HL-60 (cell line): ENCODE measurements around the gene TMEFF1.

Experiments used
- CTCF ChIP-seq: IDR thresholded peaks from one replicate; pipeline ENCODE4 v1.5.1; 2011; ENCODE audit warnings: low read length, control low read depth, inconsistent platforms; ENCODE audit not compliant: insufficient read depth
- GABPA ChIP-seq: IDR thresholded peaks from 2 replicates; pipeline ENCODE4 v1.6.1; 2012; ENCODE audit warnings: low read depth
- POLR2AphosphoS5 ChIP-seq: IDR thresholded peaks from 2 replicates; pipeline ENCODE4 v1.6.1; 2012; ENCODE audit warnings: low read depth
- SPI1 ChIP-seq: IDR thresholded peaks from 2 replicates; pipeline ENCODE4 v1.6.1; 2012; ENCODE audit warnings: low read depth, mild to moderate bottlenecking, borderline replicate concordance
- TF ChIP-seq, protein P1 (sequence below): IDR thresholded peaks from 2 replicates; pipeline ENCODE4 v1.6.1; 2012; ENCODE audit warnings: low read depth; ENCODE audit not compliant: insufficient replicate concordance

DNA sequence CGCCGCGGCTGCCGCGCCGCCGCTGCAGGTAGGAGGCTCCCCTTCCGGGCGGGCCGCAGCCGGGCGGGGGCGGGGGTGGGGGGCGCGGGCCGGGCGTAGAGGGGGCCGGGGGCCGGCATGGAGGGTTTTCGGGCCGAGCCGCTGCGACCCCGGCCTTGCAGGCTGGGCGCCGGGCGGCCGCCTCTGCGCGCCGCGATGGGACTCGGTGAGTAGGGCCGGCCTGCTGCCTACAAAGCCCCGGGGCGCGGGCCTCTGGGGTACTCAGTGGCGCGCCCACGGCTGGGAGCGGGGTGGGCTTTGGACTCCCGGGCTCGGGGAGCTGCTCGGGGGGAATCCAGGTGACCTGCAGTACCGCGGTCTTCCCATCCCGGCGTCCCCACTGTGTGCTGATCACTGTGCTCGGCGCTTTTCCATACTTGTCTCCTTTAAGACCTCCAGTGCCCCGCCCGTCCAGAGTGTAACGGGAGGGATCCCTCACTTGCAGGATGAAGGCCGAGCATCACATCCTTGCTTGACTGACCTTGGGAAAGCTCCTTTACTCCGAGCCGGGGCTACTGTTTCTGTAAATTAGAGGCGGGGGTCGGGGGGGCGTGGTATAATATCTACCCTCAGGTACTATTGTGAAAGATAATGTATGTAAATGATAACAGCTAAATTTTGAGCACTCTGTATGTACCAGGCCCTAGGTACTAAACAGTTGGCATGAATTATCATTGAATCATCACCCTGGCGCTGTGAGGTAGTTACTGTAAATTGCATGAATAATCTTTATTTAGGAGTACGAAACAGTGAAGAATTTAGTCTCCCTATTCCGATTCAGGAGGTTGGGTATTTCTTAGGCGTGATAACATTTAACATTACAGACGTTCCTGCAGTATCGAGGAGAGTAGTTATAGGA, 45.3 kb upstream of the TMEFF1 start:
- TF ChIP-seq CTCF (no peak), POLR2AphosphoS5 (no peak), GABPA (no peak), SPI1 (no peak)
- TF ChIP-seq, protein P1, sequence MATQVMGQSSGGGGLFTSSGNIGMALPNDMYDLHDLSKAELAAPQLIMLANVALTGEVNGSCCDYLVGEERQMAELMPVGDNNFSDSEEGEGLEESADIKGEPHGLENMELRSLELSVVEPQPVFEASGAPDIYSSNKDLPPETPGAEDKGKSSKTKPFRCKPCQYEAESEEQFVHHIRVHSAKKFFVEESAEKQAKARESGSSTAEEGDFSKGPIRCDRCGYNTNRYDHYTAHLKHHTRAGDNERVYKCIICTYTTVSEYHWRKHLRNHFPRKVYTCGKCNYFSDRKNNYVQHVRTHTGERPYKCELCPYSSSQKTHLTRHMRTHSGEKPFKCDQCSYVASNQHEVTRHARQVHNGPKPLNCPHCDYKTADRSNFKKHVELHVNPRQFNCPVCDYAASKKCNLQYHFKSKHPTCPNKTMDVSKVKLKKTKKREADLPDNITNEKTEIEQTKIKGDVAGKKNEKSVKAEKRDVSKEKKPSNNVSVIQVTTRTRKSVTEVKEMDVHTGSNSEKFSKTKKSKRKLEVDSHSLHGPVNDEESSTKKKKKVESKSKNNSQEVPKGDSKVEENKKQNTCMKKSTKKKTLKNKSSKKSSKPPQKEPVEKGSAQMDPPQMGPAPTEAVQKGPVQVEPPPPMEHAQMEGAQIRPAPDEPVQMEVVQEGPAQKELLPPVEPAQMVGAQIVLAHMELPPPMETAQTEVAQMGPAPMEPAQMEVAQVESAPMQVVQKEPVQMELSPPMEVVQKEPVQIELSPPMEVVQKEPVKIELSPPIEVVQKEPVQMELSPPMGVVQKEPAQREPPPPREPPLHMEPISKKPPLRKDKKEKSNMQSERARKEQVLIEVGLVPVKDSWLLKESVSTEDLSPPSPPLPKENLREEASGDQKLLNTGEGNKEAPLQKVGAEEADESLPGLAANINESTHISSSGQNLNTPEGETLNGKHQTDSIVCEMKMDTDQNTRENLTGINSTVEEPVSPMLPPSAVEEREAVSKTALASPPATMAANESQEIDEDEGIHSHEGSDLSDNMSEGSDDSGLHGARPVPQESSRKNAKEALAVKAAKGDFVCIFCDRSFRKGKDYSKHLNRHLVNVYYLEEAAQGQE = no peak
